Caco-2 (cell line): ENCODE results near the gene PHC1. TPM values are rescaled to one million over a fixed set of nuclear protein-coding genes. Genes with fewer than 3 reads are reported as not detected.
A peak's percentile ranks its signal among the peaks of the same experiment; 100 is the strongest.

ENCODE experiments used
- BruUV-seq: library from RNA; stranded (reverse); fragments of 400-500 nt; replicated peaks from 2 replicates; lab custom pipeline; 2021; lab: Mats Ljungman, UMichigan
- CTCF ChIA-PET: fragments of 300-600 bp; sonication (Branson Sonifier 250); formaldehyde crosslinking; loops from one replicate; lab custom pipeline; 2022; ENCODE audit warnings: antibody characterized with exemption; lab: Charles Lee
- POLR2A ChIA-PET: fragments of 300-600 bp; sonication (Branson Sonifier 250); formaldehyde crosslinking; loops from one replicate; lab custom pipeline; 2022; ENCODE audit warnings: antibody characterized with exemption; lab: Charles Lee
- DNase-seq, 2 experiments: peaks; one replicate each; pipeline versions ENCODE4 v3.0.0 to v3.0.0-alpha.2; 2020 to 2022
- H3K27me3 ChIP-seq: replicated peaks from 2 replicates; pipeline ENCODE4 v1.6.0; 2011; ENCODE audit warnings: low read length; ENCODE audit not compliant: control insufficient read depth, insufficient read depth
- H3K36me3 ChIP-seq: 2 replicates; pipeline ENCODE4 v1.5.1; 2011; ENCODE audit warnings: low read length; ENCODE audit not compliant: control insufficient read depth, insufficient read depth
- H3K4me1 ChIP-seq: fragments of 250-450 bp; sonication (Bioruptor Pico); 2 replicates; pipeline ENCODE4 v1.5.1; 2020; ENCODE audit warnings: mild to moderate bottlenecking
- H3K4me3 ChIP-seq: 2 replicates; pipeline ENCODE4 v1.5.1; 2011; ENCODE audit warnings: low read depth, mild to moderate bottlenecking, control low read depth, low read length
- H3K9me3 ChIP-seq: fragments of 250-450 bp; sonication (Bioruptor Pico); 2 replicates; pipeline ENCODE4 v1.5.1; 2020; ENCODE audit warnings: mild to moderate bottlenecking, moderate library complexity
- H3K27ac Mint-ChIP-seq: one replicate; pipeline ENCODE4 v1.8.0; 2022; ENCODE audit warnings: mixed read lengths; ENCODE audit not compliant: unreplicated experiment
- H3K27me3 Mint-ChIP-seq: one replicate; pipeline ENCODE4 v1.8.0; 2022; ENCODE audit warnings: mixed read lengths; ENCODE audit not compliant: insufficient read depth, unreplicated experiment
- H3K36me3 Mint-ChIP-seq: one replicate; pipeline ENCODE4 v1.8.0; 2022; ENCODE audit warnings: mild to moderate bottlenecking, mixed read lengths; ENCODE audit not compliant: insufficient read depth, unreplicated experiment
- H3K4me1 Mint-ChIP-seq: one replicate; pipeline ENCODE4 v1.8.0; 2022; ENCODE audit warnings: low read depth, mixed read lengths; ENCODE audit not compliant: unreplicated experiment
- H3K4me3 Mint-ChIP-seq: one replicate; pipeline ENCODE4 v1.8.0; 2022; ENCODE audit warnings: mild to moderate bottlenecking, moderate library complexity, mixed read lengths; ENCODE audit not compliant: unreplicated experiment
- H3K9me3 Mint-ChIP-seq: one replicate; pipeline ENCODE4 v1.8.0; 2022; ENCODE audit warnings: mixed read lengths; ENCODE audit not compliant: unreplicated experiment
- CTCF ChIP-seq, 2 experiments: fragments of 200-600 bp in 1 of 2; IDR thresholded peaks; 1 replicate in 1 of 2; 2 replicates in 1 of 2; pipeline versions ENCODE4 v1.5.1 to v1.8.0; 2011 to 2022; ENCODE audit warnings: antibody characterized with exemption in 1 of 2, control low read depth in 1 of 2, inconsistent platforms in 1 of 2, low read depth in 1 of 2, low read length in 1 of 2, mild to moderate bottlenecking in 1 of 2, moderate library complexity in 1 of 2; ENCODE audit not compliant: insufficient read depth in 1 of 2, severe bottlenecking in 1 of 2, unreplicated experiment in 1 of 2
- intact Hi-C: fragments of 100-400 bp; cut with micrococcal nuclease; formaldehyde crosslinking; loops from one replicate; pipeline ENCODE4 v1.10.0; 2022; ENCODE audit not compliant: unreplicated experiment
- total RNA-seq: library from RNA; stranded (reverse); gene quantifications from 2 replicates; pipeline ENCODE4 v1.2.3, GENCODE V29; 2022

The PHC1 gene
- total RNA-seq, 1 experiment from 2014 or later: 28.7 TPM

GRCh38 chr12:8968761-8969160 is 54.5 kb downstream of the PHC1 start:
- Histone ChIP-seq H3K27me3 (no peaks in the 10 kb centered on the region), H3K9me3 (peaks cover 25% of the 10 kb centered on the region), H3K36me3 (no peaks in the 10 kb centered on the region), H3K4me3 (no peak overlapping the region), H3K4me1 (peaks cover 14% of the 10 kb centered on the region)
- no TSS peak for BruUV-seq
- Mint-ChIP-seq H3K36me3 (no peaks in the 10 kb centered on the region), H3K27ac (no peak overlapping the region), H3K27me3 (no peaks in the 10 kb centered on the region), H3K9me3 (peaks cover 26% of the 10 kb centered on the region), H3K4me1 (peaks cover 8% of the 10 kb centered on the region), H3K4me3 (no peak overlapping the region)
- POLR2A ChIA-PET: no interaction called here
- TF ChIP-seq CTCF (IDR thresholded peaks at IDR 0.05; ENCODE audit: insufficient read depth in 1 of 2, low read depth in 1 of 2, low read length in 1 of 2, severe bottlenecking in 1 of 2, unreplicated experiment in 1 of 2): no peak
- intact Hi-C loops: no loop called here
- no peak for DNase-seq
- CTCF ChIA-PET: no interaction called here

GRCh38 chr12:8969861-8970411 is 55.6 kb downstream of the PHC1 start:
- H3K4me1 Mint-ChIP-seq: peaks cover 8% of the 10 kb centered on the region
- peak in 1 of 2 experiments; percentile 21 for DNase-seq
- no peak overlapping the region for H3K4me3 ChIP-seq
- H3K27me3 Mint-ChIP-seq: no peaks in the 10 kb centered on the region
- H3K4me3 Mint-ChIP-seq: peak overlapping the region; percentile 5
- peaks cover 26% of the 10 kb centered on the region for H3K9me3 Mint-ChIP-seq
- H3K27ac Mint-ChIP-seq: peak overlapping the region; percentile 2
- H3K36me3 Mint-ChIP-seq: no peaks in the 10 kb centered on the region
- H3K9me3 ChIP-seq: peaks cover 26% of the 10 kb centered on the region
- intact Hi-C loops: loop anchor here (1.0 kb wide), 1 partner anchor 20 kb away; no protein-coding TSS in a partner anchor
- H3K27me3 ChIP-seq: no peaks in the 10 kb centered on the region
- POLR2A ChIA-PET: interaction anchor here (1.0 kb wide), 1 partner anchor 20 kb away, joined by 4 read pairs; the partner anchor contains the start of gene M6PR
- BruUV-seq: no TSS peak
- no peaks in the 10 kb centered on the region for H3K36me3 ChIP-seq
- no peak for TF ChIP-seq CTCF (IDR thresholded peaks at IDR 0.05; ENCODE audit: insufficient read depth in 1 of 2, low read depth in 1 of 2, low read length in 1 of 2, severe bottlenecking in 1 of 2, unreplicated experiment in 1 of 2)
- H3K4me1 ChIP-seq: peaks cover 14% of the 10 kb centered on the region
- CTCF ChIA-PET: no interaction called here

GRCh38 chr12:8970432-8970831 is 56.1 kb downstream of the PHC1 start:
- DNase-seq: peak in 1 of 2 experiments; percentile 16
- Mint-ChIP-seq H3K4me1 (peaks cover 8% of the 10 kb centered on the region), H3K27ac (peak overlapping the region; percentile 2), H3K27me3 (no peaks in the 10 kb centered on the region), H3K4me3 (peak overlapping the region; percentile 5), H3K9me3 (peaks cover 31% of the 10 kb centered on the region), H3K36me3 (no peaks in the 10 kb centered on the region)
- Histone ChIP-seq H3K9me3 (peaks cover 26% of the 10 kb centered on the region), H3K4me3 (no peak overlapping the region), H3K36me3 (no peaks in the 10 kb centered on the region), H3K4me1 (peaks cover 14% of the 10 kb centered on the region), H3K27me3 (no peaks in the 10 kb centered on the region)
- intact Hi-C loops: loop anchor here (1.0 kb wide), 1 partner anchor 20 kb away; no protein-coding TSS in a partner anchor
- BruUV-seq: no TSS peak
- no peak for TF ChIP-seq CTCF (IDR thresholded peaks at IDR 0.05; ENCODE audit: insufficient read depth in 1 of 2, low read depth in 1 of 2, low read length in 1 of 2, severe bottlenecking in 1 of 2, unreplicated experiment in 1 of 2)
- CTCF ChIA-PET: no interaction called here
- POLR2A ChIA-PET: interaction anchor here (1.0 kb wide), 1 partner anchor 21 kb away, joined by 4 read pairs; the partner anchor contains the start of gene M6PR
